ENCODE measurements around the gene METTL22. TPM values are rescaled to one million over a fixed set of nuclear protein-coding genes. Genes with fewer than 3 reads are reported as not detected.

Gene METTL22
- total and polyA plus RNA-seq, 2 donors (not counting 3 experiments of a cell fraction or from before 2014, with no cell fraction given): 42.0 to 52.6 TPM

GRCh38 chr16:8600144-8600775 is 21.2 kb upstream of the METTL22 start:
- intact Hi-C loops (cut with micrococcal nuclease): no loop called here
- Histone ChIP-seq H3K4me3 (replicated peaks in 1 of 3; ENCODE audit: insufficient read depth in 1 of 3, low read depth in 1 of 3, low read length in 3 of 3) (no peak overlapping the region), H4K20me1 (replicated peaks; ENCODE audit: control insufficient read depth, extremely low read depth, insufficient read depth, low read length) (no peaks in the 10 kb centered on the region), H3K4me1 (ENCODE audit: control insufficient read depth, extremely low read depth, insufficient read depth, low read length) (no peaks in the 10 kb centered on the region), H3K79me2 (ENCODE audit: control insufficient read depth, insufficient read depth, low read length) (no peaks in the 10 kb centered on the region), H3K4me2 (ENCODE audit: insufficient read depth, low read length) (no peak overlapping the region), H3K36me3 (ENCODE audit: control insufficient read depth in 2 of 2, extremely low read depth in 1 of 2, insufficient read depth in 2 of 2, low read length in 2 of 2) (no peaks in the 10 kb centered on the region), H3K9ac (replicated peaks; ENCODE audit: extremely low read depth, insufficient read depth, low read length) (no peak overlapping the region), H3K9me1 (replicated peaks; ENCODE audit: control insufficient read depth, extremely low read depth, insufficient read depth, low read length) (no peaks in the 10 kb centered on the region), H2AFZ (ENCODE audit: low read depth, low read length) (no peak overlapping the region), H3K27me3 (ENCODE audit: control insufficient read depth in 2 of 2, insufficient read depth in 2 of 2, low read length in 2 of 2) (no peaks in the 10 kb centered on the region), H3K27ac (ENCODE audit: insufficient read depth, low read depth, low read length) (no peak overlapping the region), H3K9me3 (replicated peaks; ENCODE audit: control insufficient read depth, insufficient read depth, low read length) (no peaks in the 10 kb centered on the region)
- TF ChIP-seq GATA2 (IDR thresholded peaks at IDR 0.05; ENCODE audit: insufficient read depth, insufficient read length, low read depth, low read length): no peak
- no peak for TF ChIP-seq MAX (IDR thresholded peaks at IDR 0.05; ENCODE audit: insufficient read depth, insufficient read length)
- TF ChIP-seq EZH2 (IDR thresholded peaks at IDR 0.05; ENCODE audit: borderline replicate concordance, low read depth, low read length, severe bottlenecking): no peak
- TF ChIP-seq POLR2A (IDR thresholded peaks at IDR 0.05; ENCODE audit: low read depth, low read length): no peak
- TF ChIP-seq, protein P1, sequence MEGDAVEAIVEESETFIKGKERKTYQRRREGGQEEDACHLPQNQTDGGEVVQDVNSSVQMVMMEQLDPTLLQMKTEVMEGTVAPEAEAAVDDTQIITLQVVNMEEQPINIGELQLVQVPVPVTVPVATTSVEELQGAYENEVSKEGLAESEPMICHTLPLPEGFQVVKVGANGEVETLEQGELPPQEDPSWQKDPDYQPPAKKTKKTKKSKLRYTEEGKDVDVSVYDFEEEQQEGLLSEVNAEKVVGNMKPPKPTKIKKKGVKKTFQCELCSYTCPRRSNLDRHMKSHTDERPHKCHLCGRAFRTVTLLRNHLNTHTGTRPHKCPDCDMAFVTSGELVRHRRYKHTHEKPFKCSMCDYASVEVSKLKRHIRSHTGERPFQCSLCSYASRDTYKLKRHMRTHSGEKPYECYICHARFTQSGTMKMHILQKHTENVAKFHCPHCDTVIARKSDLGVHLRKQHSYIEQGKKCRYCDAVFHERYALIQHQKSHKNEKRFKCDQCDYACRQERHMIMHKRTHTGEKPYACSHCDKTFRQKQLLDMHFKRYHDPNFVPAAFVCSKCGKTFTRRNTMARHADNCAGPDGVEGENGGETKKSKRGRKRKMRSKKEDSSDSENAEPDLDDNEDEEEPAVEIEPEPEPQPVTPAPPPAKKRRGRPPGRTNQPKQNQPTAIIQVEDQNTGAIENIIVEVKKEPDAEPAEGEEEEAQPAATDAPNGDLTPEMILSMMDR (IDR thresholded peaks at IDR 0.05; ENCODE audit: extremely low read depth in 1 of 2, insufficient read depth in 1 of 2, low read depth in 1 of 2, low read length in 2 of 2): no peak
- no peak for TF ChIP-seq JUN (IDR thresholded peaks at IDR 0.05; ENCODE audit: borderline replicate concordance, insufficient read depth, insufficient read length, low read depth)
- dilution Hi-C loops (cut with MboI; ENCODE audit: extremely low pct_ligation_motif_present, low sequenced_read_pairs): no loop called here
- FAIRE-seq (no peak), DNase-seq (ENCODE audit: low read depth, low spot score) (no peak)
- ChIA-PET POLR2A (no interaction called here), CTCF (no interaction called here)
- no TSS peak for BruUV-seq (replicated peaks)
